SK-N-MC (cell line): Measurements from ENCODE around the gene CCNT2.
"Not testable (repeated sequence)": the region's sequence is repeated elsewhere in the genome, so short reads cannot be mapped to it uniquely, and the experiment has no call there.

Experiments
- DNase-seq: peaks from one replicate; pipeline ENCODE4 v3.0.0-alpha.2; 2011; ENCODE audit warnings: low read depth, low spot score
- H3K27ac ChIP-seq: fragments of 200-600 bp; sonication (generic); 2 replicates; pipeline ENCODE4 v1.5.1; 2016; ENCODE audit warnings: mixed run types
- H3K36me3 ChIP-seq: fragments of 200-600 bp; sonication (generic); 2 replicates; pipeline ENCODE4 v1.6.1; 2017; ENCODE audit warnings: antibody characterized with exemption, low read length, mixed read lengths; ENCODE audit not compliant: insufficient read depth
- H3K4me3 ChIP-seq: fragments of 200-600 bp; sonication (generic); 2 replicates; pipeline ENCODE4 v1.5.1; 2016
- H3K9ac ChIP-seq: fragments of 200-600 bp; sonication (generic); 2 replicates; pipeline ENCODE4 v1.8.0; 2017; ENCODE audit warnings: mixed run types, mixed read lengths; ENCODE audit not compliant: insufficient read length
- H3K9me3 ChIP-seq: fragments of 200-600 bp; sonication (generic); 2 replicates; pipeline ENCODE4 v1.6.1; 2017; ENCODE audit warnings: low read depth, mild to moderate bottlenecking, antibody characterized with exemption, low read length, moderate library complexity, mixed read lengths
- EZH2 ChIP-seq: fragments of 200-600 bp; sonication (generic); IDR thresholded peaks from one replicate; pipeline ENCODE4 v1.6.1; 2017; ENCODE audit warnings: antibody characterized with exemption
- FOXP2 ChIP-seq: optimal IDR thresholded peaks from 2 replicates; pipeline ENCODE3; 2011; ENCODE audit warnings: mild to moderate bottlenecking, moderate library complexity; ENCODE audit not compliant: insufficient read depth; ENCODE audit errors: extremely low read length, control extremely low read depth
- POLR2AphosphoS5 ChIP-seq: IDR thresholded peaks from 2 replicates; pipeline ENCODE4 v1.6.1; 2012; ENCODE audit warnings: mild to moderate bottlenecking, low read depth, low read length, borderline replicate concordance

CCNT2 gene

DNA sequence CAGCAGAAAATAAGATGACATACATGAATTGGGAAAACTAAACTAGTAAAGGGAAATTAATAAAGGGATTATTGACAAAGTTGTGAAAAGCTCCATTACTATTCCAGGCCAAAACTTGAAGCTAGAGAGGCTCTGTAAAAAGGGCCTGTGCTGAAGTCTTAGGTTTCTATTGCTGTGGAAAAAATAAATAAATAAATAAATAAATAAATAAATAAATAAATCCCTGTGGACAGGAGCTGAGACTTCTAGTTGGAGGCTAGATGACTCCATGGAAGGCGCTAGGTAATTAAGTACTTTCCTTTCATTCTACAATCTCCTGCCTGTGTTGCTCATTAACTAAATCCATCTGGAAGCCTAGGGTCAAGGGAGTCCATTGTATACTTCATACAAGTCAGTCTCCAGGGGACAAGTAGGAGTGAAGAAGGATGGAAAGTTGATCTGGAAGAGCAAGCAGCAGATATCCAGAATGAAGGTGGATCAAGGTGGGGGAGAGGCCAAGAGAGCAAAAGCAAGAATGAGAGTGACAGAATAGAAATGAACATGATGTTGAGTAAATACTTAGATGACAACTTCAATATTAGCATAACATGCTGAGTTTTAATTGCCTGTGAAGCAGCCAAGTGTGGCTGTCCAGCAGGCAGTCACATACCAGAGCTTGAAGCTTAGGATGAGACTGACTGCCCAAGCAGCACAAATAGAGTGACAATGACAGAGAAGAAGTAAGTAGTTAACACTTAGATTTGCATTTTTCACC lies 26.2 kb upstream of the CCNT2 start:
- no peak for DNase-seq
- no peaks in the 10 kb centered on the region for H3K36me3 ChIP-seq
- H3K4me3 ChIP-seq, result no peak overlapping the region
- no peak for TF ChIP-seq FOXP2
- no peak for TF ChIP-seq POLR2AphosphoS5
- TF ChIP-seq EZH2, result no peak
- no peak overlapping the region for H3K27ac ChIP-seq
- H3K9ac ChIP-seq, result no peak overlapping the region
- no peaks in the 10 kb centered on the region for H3K9me3 ChIP-seq

DNA sequence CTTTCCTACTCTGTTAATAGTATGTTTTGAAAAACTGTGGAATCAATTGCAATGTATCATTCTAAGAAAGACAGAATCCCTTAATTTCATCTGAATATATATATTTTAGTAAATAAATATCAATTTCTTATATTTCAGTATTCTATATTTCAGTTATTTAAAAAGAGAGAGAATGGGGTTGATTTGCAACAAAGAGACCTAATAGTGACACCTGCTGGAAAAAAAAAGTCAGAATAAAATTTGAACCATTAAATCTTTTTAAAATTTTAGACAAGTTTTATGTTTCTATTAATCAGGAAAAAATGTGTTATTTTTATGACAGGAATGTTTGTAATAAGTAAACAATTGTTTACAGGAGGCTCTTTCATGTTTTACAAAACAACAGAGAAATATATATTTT lies 20.7 kb upstream of the CCNT2 start:
- H3K27ac ChIP-seq, result no peak overlapping the region
- no peaks in the 10 kb centered on the region for H3K36me3 ChIP-seq
- H3K9ac ChIP-seq, result no peak overlapping the region
- no peak for DNase-seq
- no peaks in the 10 kb centered on the region for H3K9me3 ChIP-seq
- TF ChIP-seq FOXP2 (no peak), EZH2 (no peak), POLR2AphosphoS5 (no peak)
- H3K4me3 ChIP-seq, result no peak overlapping the region

DNA sequence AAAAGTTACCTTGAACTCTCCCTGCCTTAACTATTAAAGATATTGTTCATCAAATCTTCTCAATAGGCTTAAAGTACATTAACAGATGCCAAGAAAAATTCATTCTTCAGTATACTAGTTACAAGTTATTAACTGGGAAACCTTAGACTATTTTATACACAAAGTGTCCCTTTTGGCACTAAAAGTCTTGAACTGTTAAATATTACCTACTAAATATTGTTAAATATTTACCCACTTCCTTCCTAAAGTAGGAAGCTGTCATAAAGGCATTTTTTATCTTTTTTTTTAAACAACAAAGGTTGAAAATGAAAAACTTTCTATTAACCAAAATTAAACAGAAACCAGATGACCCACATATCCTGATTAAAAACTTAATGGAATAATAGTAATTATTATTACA lies 19.4 kb upstream of the CCNT2 start:
- H3K27ac ChIP-seq, result no peak overlapping the region
- H3K9ac ChIP-seq, result no peak overlapping the region
- no peaks in the 10 kb centered on the region for H3K36me3 ChIP-seq
- DNase-seq, result no peak
- H3K4me3 ChIP-seq, result no peak overlapping the region
- H3K9me3 ChIP-seq, result no peaks in the 10 kb centered on the region
- no peak for TF ChIP-seq EZH2
- TF ChIP-seq POLR2AphosphoS5, result no peak
- TF ChIP-seq FOXP2, result no peak

DNA sequence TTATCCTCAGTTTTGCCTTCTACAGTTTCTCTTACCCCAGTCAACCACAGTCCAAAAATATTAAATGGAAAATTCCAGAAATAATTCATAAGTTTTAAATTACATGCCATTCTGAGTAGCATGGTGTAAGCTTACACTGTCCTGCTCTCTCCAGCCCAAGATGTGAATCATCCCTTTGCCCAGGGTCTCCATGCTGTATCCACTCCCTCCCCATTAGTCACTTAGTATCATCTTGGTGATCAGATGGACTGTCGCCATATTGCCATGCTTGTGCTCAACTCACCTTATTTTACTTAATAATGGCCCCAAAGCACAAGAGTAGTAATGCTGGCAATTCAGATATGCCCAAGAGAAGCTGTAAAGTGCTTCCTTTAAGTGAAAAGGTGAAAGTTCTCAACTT lies 18.5 kb upstream of the CCNT2 start:
- TF ChIP-seq POLR2AphosphoS5, result no peak
- TF ChIP-seq EZH2, result no peak
- no peak for TF ChIP-seq FOXP2
- H3K36me3 ChIP-seq, result no peaks in the 10 kb centered on the region
- DNase-seq, result no peak
- H3K9ac ChIP-seq, result no peak overlapping the region
- H3K4me3 ChIP-seq, result no peak overlapping the region
- no peaks in the 10 kb centered on the region for H3K9me3 ChIP-seq
- H3K27ac ChIP-seq, result no peak overlapping the region

DNA sequence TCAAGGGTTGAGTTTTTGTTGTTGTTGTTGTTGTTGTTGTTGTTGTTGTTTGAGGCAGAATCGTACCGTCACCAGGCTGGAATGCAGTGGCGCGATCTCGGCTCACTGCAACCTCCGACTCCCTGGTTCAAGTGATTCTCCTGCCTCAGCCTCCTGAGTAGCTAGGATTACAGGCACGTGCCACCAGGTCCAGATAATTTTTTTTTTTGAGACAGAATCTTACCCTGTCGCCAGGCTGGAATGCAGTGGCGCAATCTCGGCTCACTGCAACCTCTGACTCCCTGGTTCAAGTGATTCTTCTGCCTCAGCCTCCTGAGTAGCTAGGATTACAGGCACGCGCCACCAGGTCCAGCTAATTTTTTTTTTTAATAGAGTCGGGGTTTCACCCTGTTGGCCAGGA lies 14.9 kb upstream of the CCNT2 start:
- not testable (repeated sequence) for H3K9me3 ChIP-seq, H3K27ac ChIP-seq, H3K36me3 ChIP-seq, H3K4me3 ChIP-seq, H3K9ac ChIP-seq, DNase-seq

DNA sequence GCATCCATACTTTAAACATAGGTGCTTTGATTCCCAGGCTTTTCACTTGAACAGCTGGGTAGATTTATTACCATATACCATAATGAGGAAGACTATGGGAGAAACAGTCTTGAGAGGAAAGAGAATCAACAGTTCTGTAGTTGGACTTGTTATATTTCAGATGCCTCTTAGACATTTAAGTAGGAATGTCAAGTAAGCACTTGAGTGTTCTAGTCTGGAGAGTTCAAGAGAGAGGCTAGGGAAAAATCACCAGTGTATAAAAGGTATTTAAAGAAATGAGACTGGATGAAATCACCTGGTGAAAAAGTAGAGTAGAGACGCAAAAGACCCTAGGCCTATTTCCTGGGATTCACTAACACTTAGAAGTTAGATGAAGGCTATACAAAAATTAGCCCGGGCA lies 13.5 kb upstream of the CCNT2 start:
- no peak for DNase-seq
- H3K9ac ChIP-seq, result no peak overlapping the region
- no peak overlapping the region for H3K4me3 ChIP-seq
- H3K9me3 ChIP-seq, result no peaks in the 10 kb centered on the region
- TF ChIP-seq FOXP2 (no peak), POLR2AphosphoS5 (no peak), EZH2 (no peak)
- H3K27ac ChIP-seq, result no peak overlapping the region
- H3K36me3 ChIP-seq, result no peaks in the 10 kb centered on the region

DNA sequence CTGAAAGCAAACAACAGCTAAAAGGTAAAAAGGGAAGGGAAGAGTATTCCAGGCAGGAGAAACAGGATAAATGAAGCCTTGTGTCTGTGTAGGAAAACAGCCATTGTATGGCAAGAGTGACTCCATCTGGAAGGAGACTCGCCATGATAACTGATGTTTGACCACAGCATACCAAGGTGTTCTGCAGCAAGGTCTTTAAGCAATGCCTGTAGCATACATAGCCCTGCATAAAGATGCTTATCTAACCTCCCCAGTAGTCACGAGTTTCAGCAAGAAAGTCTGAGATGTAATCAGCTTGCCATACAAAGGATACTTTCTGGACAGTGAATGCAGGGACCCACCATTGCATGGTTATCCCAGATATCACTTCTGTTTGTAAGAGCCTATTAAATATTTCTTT lies 11.9 kb upstream of the CCNT2 start:
- TF ChIP-seq POLR2AphosphoS5, result no peak
- TF ChIP-seq FOXP2, result no peak
- TF ChIP-seq EZH2, result no peak
- Histone ChIP-seq H3K9ac (no peak overlapping the region), H3K4me3 (no peak overlapping the region), H3K9me3 (no peaks in the 10 kb centered on the region), H3K36me3 (no peaks in the 10 kb centered on the region), H3K27ac (no peak overlapping the region)
- DNase-seq, result no peak

DNA sequence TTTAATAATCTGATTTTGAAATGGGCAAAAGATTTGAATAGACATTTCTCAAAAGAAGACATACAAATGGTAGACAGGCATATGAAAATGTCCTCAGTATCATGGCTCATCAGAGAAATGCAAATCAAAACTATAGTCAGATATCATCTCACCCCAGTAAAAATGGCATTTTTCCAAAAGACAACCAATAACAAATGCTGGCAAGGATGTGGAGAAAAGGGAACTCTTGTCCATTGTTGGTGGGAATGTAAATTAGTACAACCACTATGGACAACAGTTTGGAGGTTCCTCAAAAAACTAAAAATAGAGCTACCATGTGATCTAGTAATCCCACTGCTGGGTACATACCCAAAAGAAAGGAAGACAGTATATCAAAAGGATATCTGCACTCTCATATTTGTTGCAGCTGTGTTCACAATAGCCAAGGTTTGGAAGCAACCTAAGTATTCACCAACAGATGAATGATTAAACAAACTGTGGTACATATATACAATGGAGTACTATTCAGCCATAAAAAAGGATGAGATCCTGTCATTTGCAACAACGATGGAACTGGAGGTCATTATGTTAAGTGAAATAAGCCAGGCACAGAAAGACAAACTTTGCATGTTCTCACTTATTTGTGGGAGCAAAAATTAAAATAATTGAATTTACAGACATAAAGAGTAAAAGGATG lies 11.0 kb upstream of the CCNT2 start:
- not testable (repeated sequence) for H3K4me3 ChIP-seq, H3K36me3 ChIP-seq, H3K9me3 ChIP-seq, H3K9ac ChIP-seq, H3K27ac ChIP-seq, DNase-seq

DNA sequence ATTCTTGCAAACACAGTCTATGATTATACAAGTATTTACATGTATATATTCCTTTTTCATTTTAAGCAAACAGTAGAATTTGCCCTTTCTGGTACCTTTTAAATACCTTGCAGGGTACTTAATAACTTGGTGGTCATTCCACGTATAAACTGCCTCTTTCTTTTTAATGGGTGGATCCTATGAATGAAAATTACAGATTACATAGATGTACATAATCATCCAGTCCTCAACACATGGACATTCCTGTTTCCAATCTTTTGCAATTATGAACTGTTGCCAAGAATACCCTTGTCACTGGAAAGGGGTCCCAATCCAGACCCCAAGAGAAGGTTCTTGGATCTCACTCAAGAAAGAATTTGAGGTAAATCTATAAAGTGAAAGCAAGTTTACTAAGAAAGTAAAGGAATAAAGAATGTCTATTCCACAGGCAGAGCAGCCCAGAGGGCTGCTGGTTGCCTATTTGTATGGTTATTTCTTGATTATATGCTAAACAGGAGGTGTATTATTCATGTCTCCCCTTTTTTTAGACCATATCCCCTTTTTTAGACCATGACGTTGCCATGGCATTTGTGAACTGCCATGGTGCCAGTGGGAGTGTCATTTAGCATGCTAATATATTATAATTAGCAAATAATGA lies 7.7 kb upstream of the CCNT2 start:
- H3K4me3 ChIP-seq, result no peak overlapping the region
- DNase-seq, result no peak
- H3K9me3 ChIP-seq, result no peaks in the 10 kb centered on the region
- no peak for TF ChIP-seq EZH2
- TF ChIP-seq FOXP2, result no peak
- TF ChIP-seq POLR2AphosphoS5, result no peak
- no peak overlapping the region for H3K9ac ChIP-seq
- no peak overlapping the region for H3K27ac ChIP-seq
- no peaks in the 10 kb centered on the region for H3K36me3 ChIP-seq

DNA sequence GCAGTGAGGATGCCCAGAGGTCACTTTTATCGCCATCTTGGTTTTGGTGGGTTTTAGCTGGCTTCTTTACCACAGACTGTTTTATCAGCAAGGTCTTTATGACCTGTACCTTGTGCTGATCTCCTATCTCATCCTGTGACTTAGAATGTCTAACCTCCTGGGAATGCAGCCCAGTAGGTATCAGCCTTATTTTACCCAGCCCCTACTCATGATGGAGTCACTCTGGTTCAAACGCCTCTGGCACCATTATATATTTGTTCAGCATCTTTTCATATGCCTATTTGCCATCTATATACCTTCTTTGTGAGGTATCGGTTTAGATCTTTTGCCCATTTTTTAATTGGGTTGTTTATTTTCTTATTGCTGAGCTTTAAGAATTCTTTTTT lies 7.2 kb upstream of the CCNT2 start:
- Histone ChIP-seq H3K27ac (no peak overlapping the region), H3K36me3 (no peaks in the 10 kb centered on the region), H3K9me3 (no peaks in the 10 kb centered on the region), H3K4me3 (no peak overlapping the region), H3K9ac (no peak overlapping the region)
- no peak for DNase-seq
- TF ChIP-seq POLR2AphosphoS5, result no peak
- no peak for TF ChIP-seq EZH2
- no peak for TF ChIP-seq FOXP2
